ENCODE data around the gene RNU4-1. TPM values are rescaled to one million over a fixed set of nuclear protein-coding genes. Genes with fewer than 3 reads are reported as not detected.
A peak's percentile ranks its signal among the peaks of the same experiment; 100 is the strongest.

RNU4-1 gene
- total and polyA plus RNA-seq, 2 donors (not counting 3 experiments of a cell fraction or from before 2014, with no cell fraction given) = under 0.01 to 2,141 TPM

DNA sequence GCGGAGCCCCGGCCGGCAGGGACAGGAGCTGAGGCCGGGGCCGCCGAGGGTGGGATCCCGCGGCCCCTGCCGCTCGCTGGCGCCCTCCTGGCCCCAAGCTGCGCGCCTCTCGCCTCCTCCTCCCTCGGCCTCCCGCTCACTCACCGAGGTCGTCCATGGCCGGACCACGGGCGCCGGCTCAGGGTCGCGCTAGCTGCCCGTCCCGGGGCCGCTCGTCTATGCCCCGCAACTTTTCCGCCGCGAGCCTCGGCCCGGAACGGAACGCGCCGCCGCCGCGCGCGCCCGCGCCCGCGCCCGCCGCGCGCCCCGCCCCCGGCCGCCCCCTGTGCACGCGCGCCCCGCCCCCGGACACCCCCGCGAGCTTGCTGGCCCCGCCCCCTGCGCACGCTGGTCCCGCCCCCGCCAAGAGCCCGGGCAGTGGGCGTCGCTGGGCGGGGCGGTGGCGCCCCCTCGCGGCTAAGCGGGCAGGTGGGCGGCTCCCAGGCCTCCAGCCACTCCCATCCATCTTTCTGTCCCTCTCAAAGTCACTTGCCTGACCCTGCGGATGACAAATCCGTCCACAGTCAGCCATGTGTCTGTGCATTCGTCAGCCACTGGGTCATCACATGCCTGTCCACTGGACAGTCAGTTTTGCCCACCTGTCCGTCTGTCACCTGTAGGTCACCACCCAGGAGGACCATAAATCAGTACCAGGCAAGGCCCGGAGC is 27.4 kb downstream of the RNU4-1 start, which contains the start of gene PXN:
Gene PXN (minus strand): TSS at position 258 of the 707 bp plus-strand sequence. CDS start 101 bp downstream, at position 157.
- TF ChIP-seq POLR2AphosphoS5 (IDR thresholded peaks at IDR 0.05; ENCODE audit: insufficient read depth, low read depth, low read length) (peak; percentile 57), EZH2 (IDR thresholded peaks at IDR 0.05; ENCODE audit: borderline replicate concordance, low read depth, low read length, severe bottlenecking) (no peak), POLR2A (IDR thresholded peaks at IDR 0.05; ENCODE audit: low read depth, low read length) (peak; percentile 55)
- TF ChIP-seq, protein P1, sequence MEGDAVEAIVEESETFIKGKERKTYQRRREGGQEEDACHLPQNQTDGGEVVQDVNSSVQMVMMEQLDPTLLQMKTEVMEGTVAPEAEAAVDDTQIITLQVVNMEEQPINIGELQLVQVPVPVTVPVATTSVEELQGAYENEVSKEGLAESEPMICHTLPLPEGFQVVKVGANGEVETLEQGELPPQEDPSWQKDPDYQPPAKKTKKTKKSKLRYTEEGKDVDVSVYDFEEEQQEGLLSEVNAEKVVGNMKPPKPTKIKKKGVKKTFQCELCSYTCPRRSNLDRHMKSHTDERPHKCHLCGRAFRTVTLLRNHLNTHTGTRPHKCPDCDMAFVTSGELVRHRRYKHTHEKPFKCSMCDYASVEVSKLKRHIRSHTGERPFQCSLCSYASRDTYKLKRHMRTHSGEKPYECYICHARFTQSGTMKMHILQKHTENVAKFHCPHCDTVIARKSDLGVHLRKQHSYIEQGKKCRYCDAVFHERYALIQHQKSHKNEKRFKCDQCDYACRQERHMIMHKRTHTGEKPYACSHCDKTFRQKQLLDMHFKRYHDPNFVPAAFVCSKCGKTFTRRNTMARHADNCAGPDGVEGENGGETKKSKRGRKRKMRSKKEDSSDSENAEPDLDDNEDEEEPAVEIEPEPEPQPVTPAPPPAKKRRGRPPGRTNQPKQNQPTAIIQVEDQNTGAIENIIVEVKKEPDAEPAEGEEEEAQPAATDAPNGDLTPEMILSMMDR (IDR thresholded peaks at IDR 0.05; ENCODE audit: extremely low read depth in 1 of 2, insufficient read depth in 1 of 2, low read depth in 1 of 2, low read length in 2 of 2) = peak; percentile 70 to 79
- Histone ChIP-seq H3K9me1 (replicated peaks; ENCODE audit: control insufficient read depth, extremely low read depth, insufficient read depth, low read length) (no peaks in the 10 kb centered on the region), H3K4me1 (ENCODE audit: control insufficient read depth, extremely low read depth, insufficient read depth, low read length) (peaks cover 45% of the 10 kb centered on the region), H3K4me2 (ENCODE audit: insufficient read depth, low read length) (peak within 1 kb of the TSS; percentile 91), H3K27ac (ENCODE audit: insufficient read depth, low read depth, low read length) (peak within 1 kb of the TSS; percentile 58), H4K20me1 (replicated peaks; ENCODE audit: control insufficient read depth, extremely low read depth, insufficient read depth, low read length) (no peaks in the 10 kb centered on the region), H3K36me3 (ENCODE audit: control insufficient read depth in 2 of 2, extremely low read depth in 1 of 2, insufficient read depth in 2 of 2, low read length in 2 of 2) (no peaks in the 10 kb centered on the region), H3K79me2 (ENCODE audit: control insufficient read depth, insufficient read depth, low read length) (peaks cover 49% of the 10 kb centered on the region), H3K4me3 (replicated peaks in 1 of 3; ENCODE audit: insufficient read depth in 1 of 3, low read depth in 1 of 3, low read length in 3 of 3) (peak within 1 kb of the TSS; percentile 60 to 91 (median 65)), H2AFZ (ENCODE audit: low read depth, low read length) (no peak within 1 kb of the TSS), H3K9me3 (replicated peaks; ENCODE audit: control insufficient read depth, insufficient read depth, low read length) (no peaks in the 10 kb centered on the region), H3K9ac (replicated peaks; ENCODE audit: extremely low read depth, insufficient read depth, low read length) (peak within 1 kb of the TSS; percentile 94), H3K27me3 (ENCODE audit: control insufficient read depth in 2 of 2, insufficient read depth in 2 of 2, low read length in 2 of 2) (no peaks in the 10 kb centered on the region)
- dilution Hi-C loops (cut with MboI; ENCODE audit: extremely low pct_ligation_motif_present, low sequenced_read_pairs) = no loop called here
- CTCF ChIA-PET = interaction anchor here (0.6 to 33.5 kb wide), 26 partner anchors 10 to 1491 kb away, joined by 3 to 1402 read pairs (median 6); partner anchors contain the start of genes RNU4-2, RPLP0 and SIRT4
- POLR2A ChIA-PET = interaction anchor here (0.5 to 8.9 kb wide), 7 partner anchors 9 to 65 kb away, joined by 4 to 88 read pairs (median 24); partner anchors contain the start of genes RNU4-2 and RPLP0
- BruUV-seq (replicated peaks) = no TSS peak
- intact Hi-C loops (cut with micrococcal nuclease) = loop anchor here (1.0 to 2.0 kb wide), 5 partner anchors 8 to 64 kb away; partner anchors contain the start of genes RNU4-2 and RPLP0
- FAIRE-seq (peak; percentile 58), DNase-seq (ENCODE audit: low read depth, low spot score) (peak; percentile 74)
